Measurements from ENCODE around the gene ZNF609.

Gene ZNF609

GRCh38 chr15:64460206-64460723 lies at the start of gene ZNF609:
Gene ZNF609 (plus strand): TSS chr15:64460578. CDS start chr15:64499420, 38,842 bp downstream.
- peak; percentile 95 for DNase-seq

GRCh38 chr15:64412216-64412615 lies 48.2 kb upstream of the ZNF609 start:
- no peak for DNase-seq

GRCh38 chr15:64422697-64423096 lies 37.7 kb upstream of the ZNF609 start:
- DNase-seq: no peak

GRCh38 chr15:64423970-64424369 lies 36.4 kb upstream of the ZNF609 start:
- no peak for DNase-seq

GRCh38 chr15:64425221-64425620 lies 35.2 kb upstream of the ZNF609 start:
- no peak for DNase-seq

GRCh38 chr15:64426845-64427465 lies 33.4 kb upstream of the ZNF609 start:
- DNase-seq: no peak

- no peak for DNase-seq
These were observed 30.9 kb upstream of the ZNF609 start for GRCh38 chr15:64429448-64429847.

- DNase-seq: peak; percentile 20
These were observed 30.2 kb upstream of the ZNF609 start for GRCh38 chr15:64430000-64430735.

GRCh38 chr15:64437982-64438381 lies 22.4 kb upstream of the ZNF609 start:
- no peak for DNase-seq

GRCh38 chr15:64438653-64439447 lies 21.5 kb upstream of the ZNF609 start:
- no peak for DNase-seq

GRCh38 chr15:64441852-64442251 lies 18.5 kb upstream of the ZNF609 start:
- DNase-seq: no peak

- DNase-seq: no peak
These were observed 17.4 kb upstream of the ZNF609 start for GRCh38 chr15:64443016-64443415.

- DNase-seq: no peak
These were observed 16.4 kb upstream of the ZNF609 start for GRCh38 chr15:64443747-64444621.

- no peak for DNase-seq
These were observed 15.5 kb upstream of the ZNF609 start for GRCh38 chr15:64444836-64445235.

- no peak for DNase-seq
These were observed 12.7 kb upstream of the ZNF609 start for GRCh38 chr15:64447536-64448315.

GRCh38 chr15:64452988-64453688 lies 7.2 kb upstream of the ZNF609 start:
- DNase-seq: no peak

- no peak for DNase-seq
These were observed 6.7 kb upstream of the ZNF609 start for GRCh38 chr15:64453689-64454037.

GRCh38 chr15:64454282-64454681 lies 6.1 kb upstream of the ZNF609 start:
- no peak for DNase-seq

GRCh38 chr15:64455961-64456371 lies 4.4 kb upstream of the ZNF609 start:
- DNase-seq: no peak

GRCh38 chr15:64456634-64457108 lies 3.7 kb upstream of the ZNF609 start:
- DNase-seq: no peak
